ENCODE data around the gene PIAS1. TPM values are rescaled to one million over a fixed set of nuclear protein-coding genes. Genes with fewer than 3 reads are reported as not detected.

PIAS1 gene
- total RNA-seq, 1 donor from 2014 or later, result 30.8 TPM

GRCh38 chr15:68113273-68113672 is 59.2 kb downstream of the PIAS1 start:
- no peak for TF ChIP-seq CTCF (IDR thresholded peaks at IDR 0.05)
- H3K4me1 Mint-ChIP-seq (ENCODE audit: low read depth), result peaks cover 73% of the 10 kb centered on the region
- H3K27ac Mint-ChIP-seq (ENCODE audit: unreplicated experiment), result peak overlapping the region; percentile 81
- DNase-seq (ENCODE audit: low spot score), result no peak
- no peak overlapping the region for H3K4me3 Mint-ChIP-seq (ENCODE audit: unreplicated experiment)
- H3K36me3 Mint-ChIP-seq (ENCODE audit: low read depth), result peaks cover 2% of the 10 kb centered on the region
- H3K9me3 Mint-ChIP-seq (ENCODE audit: low read depth), result peaks cover 4% of the 10 kb centered on the region
- H3K27me3 Mint-ChIP-seq (ENCODE audit: low read depth), result no peaks in the 10 kb centered on the region

GRCh38 chr15:68113751-68114150 is 59.6 kb downstream of the PIAS1 start:
- Mint-ChIP-seq H3K9me3 (ENCODE audit: low read depth) (peaks cover 4% of the 10 kb centered on the region), H3K27me3 (ENCODE audit: low read depth) (no peaks in the 10 kb centered on the region), H3K4me1 (ENCODE audit: low read depth) (peaks cover 73% of the 10 kb centered on the region), H3K4me3 (ENCODE audit: unreplicated experiment) (no peak overlapping the region), H3K36me3 (ENCODE audit: low read depth) (no peaks in the 10 kb centered on the region), H3K27ac (ENCODE audit: unreplicated experiment) (peak overlapping the region; percentile 81)
- no peak for TF ChIP-seq CTCF (IDR thresholded peaks at IDR 0.05)
- no peak for DNase-seq (ENCODE audit: low spot score)

- DNase-seq (ENCODE audit: low spot score), result no peak
- Mint-ChIP-seq H3K27ac (ENCODE audit: unreplicated experiment) (peak overlapping the region; percentile 81), H3K4me1 (ENCODE audit: low read depth) (peaks cover 70% of the 10 kb centered on the region), H3K4me3 (ENCODE audit: unreplicated experiment) (peak overlapping the region; percentile 54), H3K36me3 (ENCODE audit: low read depth) (no peaks in the 10 kb centered on the region), H3K27me3 (ENCODE audit: low read depth) (no peaks in the 10 kb centered on the region), H3K9me3 (ENCODE audit: low read depth) (peaks cover 4% of the 10 kb centered on the region)
- no peak for TF ChIP-seq CTCF (IDR thresholded peaks at IDR 0.05)
Measured at GRCh38 chr15:68114356-68114755, 60.2 kb downstream of the PIAS1 start.

- Mint-ChIP-seq H3K27me3 (ENCODE audit: low read depth) (no peaks in the 10 kb centered on the region), H3K4me3 (ENCODE audit: unreplicated experiment) (peak overlapping the region; percentile 54), H3K4me1 (ENCODE audit: low read depth) (peaks cover 75% of the 10 kb centered on the region), H3K27ac (ENCODE audit: unreplicated experiment) (peak overlapping the region; percentile 81), H3K9me3 (ENCODE audit: low read depth) (peaks cover 4% of the 10 kb centered on the region), H3K36me3 (ENCODE audit: low read depth) (no peaks in the 10 kb centered on the region)
- no peak for TF ChIP-seq CTCF (IDR thresholded peaks at IDR 0.05)
- no peak for DNase-seq (ENCODE audit: low spot score)
Measured at GRCh38 chr15:68114840-68115239, 60.7 kb downstream of the PIAS1 start.

- TF ChIP-seq CTCF (IDR thresholded peaks at IDR 0.05), result no peak
- no peaks in the 10 kb centered on the region for H3K9me3 Mint-ChIP-seq (ENCODE audit: low read depth)
- no peak overlapping the region for H3K27ac Mint-ChIP-seq (ENCODE audit: unreplicated experiment)
- H3K36me3 Mint-ChIP-seq (ENCODE audit: low read depth), result peaks cover 3% of the 10 kb centered on the region
- DNase-seq (ENCODE audit: low spot score), result no peak
- H3K4me3 Mint-ChIP-seq (ENCODE audit: unreplicated experiment), result no peak overlapping the region
- no peaks in the 10 kb centered on the region for H3K27me3 Mint-ChIP-seq (ENCODE audit: low read depth)
- peaks cover 32% of the 10 kb centered on the region for H3K4me1 Mint-ChIP-seq (ENCODE audit: low read depth)
Measured at GRCh38 chr15:68124700-68125099, 70.6 kb downstream of the PIAS1 start.

All from chondrocyte (in vitro differentiated cells).